K562 (cell line): Measurements from ENCODE around the gene DPEP3. TPM values are rescaled to one million over a fixed set of nuclear protein-coding genes. Genes with fewer than 3 reads are reported as not detected.

Experiments used
- HDAC8 ChIP-seq: fragments of 450-650 bp; IDR thresholded peaks from 2 replicates; pipeline ENCODE4 v1.6.1; 2016; ENCODE audit warnings: mild to moderate bottlenecking, missing genetic modification characterization, moderate library complexity, missing compliant biosample characterization
- MEIS2 ChIP-seq: fragments of 450-650 bp; IDR thresholded peaks from 2 replicates; pipeline ENCODE4 v1.6.1; 2014; ENCODE audit warnings: mild to moderate bottlenecking; ENCODE audit not compliant: partially characterized antibody
- POLR2A ChIP-seq: fragments of 450-650 bp; conservative IDR thresholded peaks from 2 replicates; pipeline ENCODE4 v1.6.1; 2016
- SPI1 ChIP-seq: IDR thresholded peaks from 2 replicates; pipeline ENCODE4 v1.6.1; 2011; ENCODE audit warnings: low read depth, low read length, control low read depth, borderline replicate concordance
- ZFP36 ChIP-seq: fragments of 150-350 bp; IDR thresholded peaks from 2 replicates; pipeline ENCODE4 v1.6.1; 2018; ENCODE audit warnings: low read length, low read depth; ENCODE audit not compliant: partially characterized antibody
- polyA plus RNA-seq, 8 experiments: library from polyadenylated mRNA; depleted of rRNA in 4 of 8; stranded (reverse) in 5 of 8; unstranded in 3 of 8; fragments of >200 nt; fragmentation: Nextera tagmentation in 2 of 8; fragmentation: Illumina TruSeq in 1 of 8; extraction: Ambion mirVana in 2 of 8; extraction: Trizol in 1 of 8; gene quantifications; 2 replicates each; pipeline versions ENCODE4 v1.2.1 to v1.2.3, GENCODE V29; 2011 to 2014; ENCODE audit warnings: inconsistent platforms in 1 of 8, missing spikeins in 1 of 8
- total RNA-seq, 7 experiments: library from RNA; depleted of rRNA in 6 of 7; stranded (reverse); fragments of >200 nt in 6 of 7; fragmentation: Illumina TruSeq in 2 of 7; extraction: Trizol in 2 of 7; gene quantifications; 2 replicates each; pipeline versions ENCODE4 v1.2.1 to v1.2.3, GENCODE V29; 2011 to 2021; ENCODE audit warnings: low replicate concordance in 1 of 7
- TF ChIP-seq, protein P1 (sequence below), 3 experiments: IDR thresholded peaks in 2 of 3; conservative IDR thresholded peaks in 1 of 3; 2 replicates each; pipeline ENCODE4 v1.5.1; 2011 to 2012; ENCODE audit warnings: low read length in 3 of 3, mild to moderate bottlenecking in 3 of 3, control low read depth in 2 of 3, improper control_type of control experiment in 1 of 3, inconsistent platforms in 1 of 3, low read depth in 1 of 3, mixed read lengths in 1 of 3, moderate library complexity in 1 of 3; ENCODE audit not compliant: insufficient read depth in 2 of 3
- TF ChIP-seq, protein P2 (sequence below), 2 experiments: fragments of 450-650 bp; IDR thresholded peaks; 2 replicates each; pipeline ENCODE4 v1.6.1; 2018; ENCODE audit warnings: mild to moderate bottlenecking in 2 of 2, low read depth in 1 of 2; ENCODE audit not compliant: partially characterized antibody in 2 of 2
- TF ChIP-seq, protein P3 (sequence below): fragments of 250-450 bp; sonication (Bioruptor Pico); IDR thresholded peaks from 2 replicates; pipeline ENCODE4 v1.8.0; 2022; ENCODE audit warnings: moderate library complexity, mild to moderate bottlenecking, inconsistent platforms

Gene DPEP3
- total and polyA plus RNA-seq, 9 of the 15 experiments (the other 6 are each of a cell fraction or from before 2014, with no cell fraction given), result not detected

DNA sequence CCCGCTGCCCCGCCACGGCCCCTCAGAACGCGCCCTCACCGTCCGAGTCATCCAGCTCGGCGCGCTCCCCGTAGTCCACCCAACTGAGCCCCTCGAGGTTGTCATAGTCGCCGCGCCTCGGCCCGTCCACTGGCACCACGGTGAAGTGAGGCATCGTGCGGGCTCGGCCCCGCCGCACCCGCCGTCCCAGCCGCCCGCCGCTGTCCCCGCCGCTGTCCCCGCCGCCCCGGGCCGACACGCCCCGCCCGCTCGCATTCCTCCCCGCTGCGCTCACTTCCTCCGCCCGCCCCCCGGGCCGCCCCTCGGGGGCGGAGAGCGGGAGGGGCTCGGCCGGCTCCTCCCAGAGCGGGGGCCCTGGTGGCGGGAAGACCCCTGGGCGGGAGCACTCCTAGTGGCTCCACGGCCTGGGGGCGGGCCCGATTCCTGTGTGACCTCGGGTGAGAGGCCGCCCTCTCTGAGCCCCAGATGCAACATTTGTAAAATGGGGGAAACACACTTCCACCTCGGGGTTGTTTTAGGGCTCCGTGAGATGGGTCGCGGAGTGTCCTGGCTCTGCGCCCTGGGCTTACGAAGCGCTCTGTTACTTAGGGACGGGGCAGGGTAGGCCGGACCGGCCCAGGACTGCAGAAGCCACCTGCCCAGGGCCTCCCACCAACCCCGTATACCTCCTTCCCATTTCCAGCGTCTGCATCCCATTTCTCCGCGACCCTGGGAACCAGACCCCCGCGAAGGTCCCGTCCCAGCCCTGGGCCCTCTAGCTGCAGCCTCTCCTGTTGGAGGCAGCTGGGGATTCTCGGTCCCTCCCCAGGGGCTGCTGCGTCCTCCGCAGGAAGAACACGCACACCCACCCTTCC is 11.7 kb downstream of the DPEP3 start, which contains the start of gene SLC12A4 (continued):
- TF ChIP-seq, protein P1, sequence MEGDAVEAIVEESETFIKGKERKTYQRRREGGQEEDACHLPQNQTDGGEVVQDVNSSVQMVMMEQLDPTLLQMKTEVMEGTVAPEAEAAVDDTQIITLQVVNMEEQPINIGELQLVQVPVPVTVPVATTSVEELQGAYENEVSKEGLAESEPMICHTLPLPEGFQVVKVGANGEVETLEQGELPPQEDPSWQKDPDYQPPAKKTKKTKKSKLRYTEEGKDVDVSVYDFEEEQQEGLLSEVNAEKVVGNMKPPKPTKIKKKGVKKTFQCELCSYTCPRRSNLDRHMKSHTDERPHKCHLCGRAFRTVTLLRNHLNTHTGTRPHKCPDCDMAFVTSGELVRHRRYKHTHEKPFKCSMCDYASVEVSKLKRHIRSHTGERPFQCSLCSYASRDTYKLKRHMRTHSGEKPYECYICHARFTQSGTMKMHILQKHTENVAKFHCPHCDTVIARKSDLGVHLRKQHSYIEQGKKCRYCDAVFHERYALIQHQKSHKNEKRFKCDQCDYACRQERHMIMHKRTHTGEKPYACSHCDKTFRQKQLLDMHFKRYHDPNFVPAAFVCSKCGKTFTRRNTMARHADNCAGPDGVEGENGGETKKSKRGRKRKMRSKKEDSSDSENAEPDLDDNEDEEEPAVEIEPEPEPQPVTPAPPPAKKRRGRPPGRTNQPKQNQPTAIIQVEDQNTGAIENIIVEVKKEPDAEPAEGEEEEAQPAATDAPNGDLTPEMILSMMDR (IDR thresholded peaks at IDR 0.05 in 2 of 3, conservative IDR thresholded peaks at IDR 0.05 in 1 of 3; ENCODE audit: insufficient read depth in 2 of 3, low read depth in 1 of 3, low read length in 3 of 3), result 0 out of 6 replicates have a peak, but pooled peaks of 1 of the 3 experiments have one; percentile 0
- TF ChIP-seq, protein P2, sequence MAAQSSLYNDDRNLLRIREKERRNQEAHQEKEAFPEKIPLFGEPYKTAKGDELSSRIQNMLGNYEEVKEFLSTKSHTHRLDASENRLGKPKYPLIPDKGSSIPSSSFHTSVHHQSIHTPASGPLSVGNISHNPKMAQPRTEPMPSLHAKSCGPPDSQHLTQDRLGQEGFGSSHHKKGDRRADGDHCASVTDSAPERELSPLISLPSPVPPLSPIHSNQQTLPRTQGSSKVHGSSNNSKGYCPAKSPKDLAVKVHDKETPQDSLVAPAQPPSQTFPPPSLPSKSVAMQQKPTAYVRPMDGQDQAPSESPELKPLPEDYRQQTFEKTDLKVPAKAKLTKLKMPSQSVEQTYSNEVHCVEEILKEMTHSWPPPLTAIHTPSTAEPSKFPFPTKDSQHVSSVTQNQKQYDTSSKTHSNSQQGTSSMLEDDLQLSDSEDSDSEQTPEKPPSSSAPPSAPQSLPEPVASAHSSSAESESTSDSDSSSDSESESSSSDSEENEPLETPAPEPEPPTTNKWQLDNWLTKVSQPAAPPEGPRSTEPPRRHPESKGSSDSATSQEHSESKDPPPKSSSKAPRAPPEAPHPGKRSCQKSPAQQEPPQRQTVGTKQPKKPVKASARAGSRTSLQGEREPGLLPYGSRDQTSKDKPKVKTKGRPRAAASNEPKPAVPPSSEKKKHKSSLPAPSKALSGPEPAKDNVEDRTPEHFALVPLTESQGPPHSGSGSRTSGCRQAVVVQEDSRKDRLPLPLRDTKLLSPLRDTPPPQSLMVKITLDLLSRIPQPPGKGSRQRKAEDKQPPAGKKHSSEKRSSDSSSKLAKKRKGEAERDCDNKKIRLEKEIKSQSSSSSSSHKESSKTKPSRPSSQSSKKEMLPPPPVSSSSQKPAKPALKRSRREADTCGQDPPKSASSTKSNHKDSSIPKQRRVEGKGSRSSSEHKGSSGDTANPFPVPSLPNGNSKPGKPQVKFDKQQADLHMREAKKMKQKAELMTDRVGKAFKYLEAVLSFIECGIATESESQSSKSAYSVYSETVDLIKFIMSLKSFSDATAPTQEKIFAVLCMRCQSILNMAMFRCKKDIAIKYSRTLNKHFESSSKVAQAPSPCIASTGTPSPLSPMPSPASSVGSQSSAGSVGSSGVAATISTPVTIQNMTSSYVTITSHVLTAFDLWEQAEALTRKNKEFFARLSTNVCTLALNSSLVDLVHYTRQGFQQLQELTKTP (IDR thresholded peaks at IDR 0.05; ENCODE audit: low read depth in 1 of 2, partially characterized antibody in 2 of 2), result no peak
- TF ChIP-seq MEIS2 (no peak), POLR2A (0 out of 2 replicates have a peak, but pooled peaks have one; percentile 54), ZFP36 (peak; percentile 99), HDAC8 (tag) (no peak), SPI1 (peak; percentile 72)
- TF ChIP-seq, protein P3, sequence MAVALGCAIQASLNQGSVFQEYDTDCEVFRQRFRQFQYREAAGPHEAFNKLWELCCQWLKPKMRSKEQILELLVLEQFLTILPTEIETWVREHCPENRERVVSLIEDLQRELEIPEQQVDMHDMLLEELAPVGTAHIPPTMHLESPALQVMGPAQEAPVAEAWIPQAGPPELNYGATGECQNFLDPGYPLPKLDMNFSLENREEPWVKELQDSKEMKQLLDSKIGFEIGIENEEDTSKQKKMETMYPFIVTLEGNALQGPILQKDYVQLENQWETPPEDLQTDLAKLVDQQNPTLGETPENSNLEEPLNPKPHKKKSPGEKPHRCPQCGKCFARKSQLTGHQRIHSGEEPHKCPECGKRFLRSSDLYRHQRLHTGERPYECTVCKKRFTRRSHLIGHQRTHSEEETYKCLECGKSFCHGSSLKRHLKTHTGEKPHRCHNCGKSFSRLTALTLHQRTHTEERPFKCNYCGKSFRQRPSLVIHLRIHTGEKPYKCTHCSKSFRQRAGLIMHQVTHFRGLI (CRISPR knock-in tag), result no peak
